GM18511 (cell line): ENCODE measurements around the gene AIF1L.

ENCODE experiments used
- ATAC-seq: cut with Tn5 transposase; IDR thresholded peaks from one replicate; pipeline ENCODE4 v1.9.1; 2021; ENCODE audit warnings: mild to moderate bottlenecking, moderate library complexity; ENCODE audit not compliant: unreplicated experiment

The AIF1L gene

GRCh38 chr9:131161585-131161984 is 65.3 kb downstream of the AIF1L start:
- ATAC-seq: no peak

GRCh38 chr9:131162886-131163285 is 66.6 kb downstream of the AIF1L start:
- no peak for ATAC-seq

GRCh38 chr9:131165523-131165922 is 69.2 kb downstream of the AIF1L start:
- no peak for ATAC-seq

- no peak for ATAC-seq
Observed at GRCh38 chr9:131167146-131167692, 70.9 kb downstream of the AIF1L start.

- ATAC-seq: no peak
Observed at GRCh38 chr9:131167936-131168335, 71.6 kb downstream of the AIF1L start.

- ATAC-seq: no peak
Observed at GRCh38 chr9:131169563-131170240, 73.4 kb downstream of the AIF1L start.
